ENCODE results near the gene DNAAF1. TPM values are rescaled to one million over a fixed set of nuclear protein-coding genes. Genes with fewer than 3 reads are reported as not detected.
"Not testable (repeated sequence)": the region's sequence is repeated elsewhere in the genome, so short reads cannot be mapped to it uniquely, and the experiment has no call there.

Gene DNAAF1
- total and polyA plus RNA-seq, 2 of the 4 experiments (the other 2 are of a cell fraction) = 0.05 TPM; not detected in 1

DNA sequence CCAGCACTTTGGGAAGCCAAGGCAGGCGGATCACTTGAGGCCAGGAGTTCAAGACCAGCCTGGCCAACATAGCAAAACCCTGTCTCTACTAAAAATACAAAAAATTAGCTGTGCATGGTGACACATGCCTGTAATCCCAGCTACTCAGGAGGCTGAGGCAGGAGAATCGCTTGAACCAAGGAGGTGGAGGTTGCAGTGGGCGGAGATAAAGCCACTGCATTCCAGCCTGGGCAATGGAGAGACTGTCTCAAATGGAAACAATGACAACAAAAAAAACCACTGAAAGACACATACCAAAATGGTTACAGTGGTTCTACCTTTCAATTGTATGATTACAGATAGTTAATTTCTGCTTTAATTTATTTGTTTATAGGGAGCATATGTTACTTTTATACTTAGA is 33.2 kb upstream of the DNAAF1 start:
- H3K9ac ChIP-seq (ENCODE audit: low read depth, low read length); H4K91ac ChIP-seq (ENCODE audit: insufficient read depth, low read depth, low read length); DNase-seq; H2BK120ac ChIP-seq (ENCODE audit: low read depth, low read length); H2AK5ac ChIP-seq (ENCODE audit: low read depth, low read length); H3K4me1 ChIP-seq (ENCODE audit: control insufficient read depth, insufficient read depth, low read length); H2AFZ ChIP-seq (replicated peaks; ENCODE audit: low read length, poor library complexity); CTCF ChIA-PET; H3K27me3 ChIP-seq (ENCODE audit: control insufficient read depth, insufficient read depth, low read length); dilution Hi-C loops (cut with HindIII; ENCODE audit: low sequenced_read_pairs, unreplicated experiment); H3K4me2 ChIP-seq (ENCODE audit: low read depth, low read length); H3K4ac ChIP-seq (ENCODE audit: low read depth, low read length); H4K5ac ChIP-seq (ENCODE audit: low read depth, low read length); H2BK5ac ChIP-seq (ENCODE audit: low read depth, low read length, poor library complexity, severe bottlenecking); H2AK9ac ChIP-seq (replicated peaks; ENCODE audit: low read depth, low read length, poor library complexity); BruUV-seq (replicated peaks); H3K9me1 ChIP-seq (ENCODE audit: insufficient read depth, low read length); H3K27ac ChIP-seq (ENCODE audit: insufficient read depth, low read length); H3K23ac ChIP-seq (ENCODE audit: low read depth, low read length); in situ Hi-C loops (cut with MboI; ENCODE audit: low sequenced_read_pairs); ATAC-seq (ENCODE audit: low read depth); H3K14ac ChIP-seq (replicated peaks; ENCODE audit: low read depth, low read length); H3K9me3 ChIP-seq (ENCODE audit: control insufficient read depth, insufficient read depth, low read length); H2BK15ac ChIP-seq (ENCODE audit: low read depth, low read length); H3K56ac ChIP-seq (ENCODE audit: extremely low read depth, insufficient read depth, low read length); H3K18ac ChIP-seq (ENCODE audit: low read depth, low read length); H4K8ac ChIP-seq (ENCODE audit: low read depth in 2 of 2, low read length in 2 of 2); H2BK20ac ChIP-seq (ENCODE audit: low read depth, low read length); H3K4me3 ChIP-seq (ENCODE audit: insufficient read depth, low read depth, low read length); H3K36me3 ChIP-seq (ENCODE audit: control insufficient read depth, insufficient read depth, low read length); POLR2A ChIA-PET (ENCODE audit: unreplicated experiment): not testable (repeated sequence)
- intact Hi-C loops (cut with micrococcal nuclease) = loop anchor here (10.0 kb wide), 1 partner anchor 373 kb away; no protein-coding TSS in a partner anchor
- 90% methylated on average over 2 of the region's 3 CpGs; no CpG with 5 or more reads in 1 of the 2 experiments for WGBS, 2 experiments (ENCODE audit: extremely low coverage in 2 of 2, insufficient read length in 1 of 2)
- peaks cover 35% of the 10 kb centered on the region for H4K20me1 ChIP-seq (ENCODE audit: insufficient read depth, low read length)
- peaks cover 32 to 63% of the 10 kb centered on the region in 2 experiments for H3K79me1 ChIP-seq (ENCODE audit: low read depth in 1 of 2, low read length in 2 of 2)
